GM21717 (cell line): Measurements from ENCODE around the gene SFT2D1.

Source experiments
- ATAC-seq: cut with Tn5 transposase; IDR thresholded peaks from one replicate; pipeline ENCODE4 v1.9.1; 2021; ENCODE audit warnings: mild to moderate bottlenecking, moderate library complexity; ENCODE audit not compliant: unreplicated experiment

The SFT2D1 gene

GRCh38 chr6:166282394-166283032, 59.8 kb downstream of the SFT2D1 start:
- ATAC-seq: no peak

GRCh38 chr6:166281104-166281503, 61.2 kb downstream of the SFT2D1 start:
- peak; percentile 39 for ATAC-seq

GRCh38 chr6:166279393-166279679, 63.0 kb downstream of the SFT2D1 start:
- no peak for ATAC-seq

- no peak for ATAC-seq
Measured at GRCh38 chr6:166278579-166279392, 63.6 kb downstream of the SFT2D1 start.

GRCh38 chr6:166277892-166278578, 64.3 kb downstream of the SFT2D1 start:
- no peak for ATAC-seq

GRCh38 chr6:166277018-166277417, 65.3 kb downstream of the SFT2D1 start:
- ATAC-seq: no peak

- ATAC-seq: peak; percentile 73
Measured at GRCh38 chr6:166275714-166276166, 66.6 kb downstream of the SFT2D1 start.

- no peak for ATAC-seq
Measured at GRCh38 chr6:166274739-166275370, 67.5 kb downstream of the SFT2D1 start.

- ATAC-seq: no peak
Measured at GRCh38 chr6:166274163-166274562, 68.2 kb downstream of the SFT2D1 start.

GRCh38 chr6:166271376-166271765, 71.0 kb downstream of the SFT2D1 start:
- no peak for ATAC-seq

- ATAC-seq: no peak
Measured at GRCh38 chr6:166270706-166271375, 71.5 kb downstream of the SFT2D1 start.
